Measurements from ENCODE around the gene PDLIM5.

The PDLIM5 gene

GRCh38 chr4:94574616-94575015, 122.9 kb downstream of the PDLIM5 start:
- TF ChIP-seq CTCF (IDR thresholded peaks at IDR 0.05; ENCODE audit: low read depth, low read length, missing control alignments), result no peak
- H3K4me3 ChIP-seq (ENCODE audit: low read depth, low read length), result no peak overlapping the region
- no peak for DNase-seq (ENCODE audit: low read depth)
- in situ Hi-C loops (cut with HindIII; ENCODE audit: low sequenced_read_pairs), result no loop called here

- in situ Hi-C loops (cut with HindIII; ENCODE audit: low sequenced_read_pairs), result no loop called here
- no peak for TF ChIP-seq CTCF (IDR thresholded peaks at IDR 0.05; ENCODE audit: low read depth, low read length, missing control alignments)
- no peak for DNase-seq (ENCODE audit: low read depth)
- H3K4me3 ChIP-seq (ENCODE audit: low read depth, low read length), result no peak overlapping the region
Measured at GRCh38 chr4:94575652-94576051, 123.9 kb downstream of the PDLIM5 start.

GRCh38 chr4:94576210-94576609, 124.5 kb downstream of the PDLIM5 start:
- DNase-seq (ENCODE audit: low read depth), result no peak
- no peak for TF ChIP-seq CTCF (IDR thresholded peaks at IDR 0.05; ENCODE audit: low read depth, low read length, missing control alignments)
- in situ Hi-C loops (cut with HindIII; ENCODE audit: low sequenced_read_pairs), result no loop called here
- H3K4me3 ChIP-seq (ENCODE audit: low read depth, low read length), result no peak overlapping the region

- TF ChIP-seq CTCF (IDR thresholded peaks at IDR 0.05; ENCODE audit: low read depth, low read length, missing control alignments), result no peak
- DNase-seq (ENCODE audit: low read depth), result peak; percentile 85
- no peak overlapping the region for H3K4me3 ChIP-seq (ENCODE audit: low read depth, low read length)
- in situ Hi-C loops (cut with HindIII; ENCODE audit: low sequenced_read_pairs), result no loop called here
Measured at GRCh38 chr4:94577136-94577535, 125.4 kb downstream of the PDLIM5 start.

- no peak overlapping the region for H3K4me3 ChIP-seq (ENCODE audit: low read depth, low read length)
- in situ Hi-C loops (cut with HindIII; ENCODE audit: low sequenced_read_pairs), result no loop called here
- DNase-seq (ENCODE audit: low read depth), result no peak
- TF ChIP-seq CTCF (IDR thresholded peaks at IDR 0.05; ENCODE audit: low read depth, low read length, missing control alignments), result no peak
Measured at GRCh38 chr4:94578195-94578594, 126.5 kb downstream of the PDLIM5 start.

- H3K4me3 ChIP-seq (ENCODE audit: low read depth, low read length), result no peak overlapping the region
- no peak for TF ChIP-seq CTCF (IDR thresholded peaks at IDR 0.05; ENCODE audit: low read depth, low read length, missing control alignments)
- in situ Hi-C loops (cut with HindIII; ENCODE audit: low sequenced_read_pairs), result no loop called here
Measured at GRCh38 chr4:94581766-94582165, 130.0 kb downstream of the PDLIM5 start.

GRCh38 chr4:94582517-94582916, 130.8 kb downstream of the PDLIM5 start:
- no peak overlapping the region for H3K4me3 ChIP-seq (ENCODE audit: low read depth, low read length)
- in situ Hi-C loops (cut with HindIII; ENCODE audit: low sequenced_read_pairs), result no loop called here
- DNase-seq (ENCODE audit: low read depth), result no peak
- no peak for TF ChIP-seq CTCF (IDR thresholded peaks at IDR 0.05; ENCODE audit: low read depth, low read length, missing control alignments)

More at GRCh38 chr4:94581766-94582165, 130.0 kb downstream of the PDLIM5 start:
- DNase-seq (ENCODE audit: low read depth), result no peak
